Stimulated activated CD8-positive, alpha-beta memory T cell treated with anti-CD3 and anti-CD28 coated beads, Interleukin-7, amount 100 ng/mL, for 4 hours (primary cell): ENCODE data around the gene KIF21B.
A peak's percentile ranks its signal among the peaks of the same experiment; 100 is the strongest.
"Not testable (repeated sequence)": the region's sequence is repeated elsewhere in the genome, so short reads cannot be mapped to it uniquely, and the experiment has no call there.

ENCODE experiments used
- DNase-seq, 2 donors: peaks; one replicate each; pipeline ENCODE4 v3.0.0-alpha.2; 2020; ENCODE audit warnings: low read depth in 2 of 2

The KIF21B gene

DNA sequence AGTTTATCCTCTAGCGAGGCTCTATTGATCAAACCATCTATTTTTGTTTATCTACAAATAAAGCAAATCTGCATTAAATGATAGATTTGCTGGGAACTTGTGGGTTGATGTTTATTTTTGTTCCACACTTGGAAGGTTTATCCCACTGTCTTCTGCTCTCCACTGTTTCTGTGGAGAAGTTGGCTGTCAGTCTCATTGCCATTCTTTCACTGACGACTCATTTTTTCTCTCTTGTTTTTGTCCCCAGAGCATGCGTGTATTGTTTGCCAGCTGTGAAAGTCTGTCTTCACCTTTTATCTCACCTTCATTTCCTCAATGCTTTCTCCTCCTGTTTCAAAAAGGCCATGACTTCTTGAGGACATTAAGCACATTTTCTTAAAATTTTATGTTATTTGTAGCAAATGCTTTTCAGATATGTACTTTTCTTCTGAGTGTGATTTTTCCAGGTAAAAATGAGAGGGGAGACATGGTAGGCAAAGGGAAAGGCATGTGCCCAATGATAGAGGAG is 76.4 kb downstream of the KIF21B start:
- no peak for DNase-seq

DNA sequence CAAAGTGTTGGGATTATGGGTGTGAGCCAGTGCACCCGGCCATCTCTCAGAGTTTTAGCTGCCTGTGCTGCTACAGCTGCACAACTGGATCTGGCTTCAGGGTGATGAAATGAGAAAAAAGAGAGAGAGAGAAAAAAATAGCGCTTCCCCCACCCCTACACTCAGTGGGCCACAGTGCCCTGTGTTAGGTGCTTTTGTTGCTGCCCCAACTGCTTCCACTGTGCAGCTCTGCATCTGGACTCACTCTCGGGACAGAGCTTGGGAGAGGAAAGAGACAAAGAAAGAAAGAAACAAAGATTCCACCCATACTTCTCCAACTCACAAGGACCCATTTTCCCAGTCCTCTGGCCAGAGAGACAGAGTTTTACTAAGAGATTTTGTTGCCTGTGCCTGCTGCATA is 78.4 kb downstream of the KIF21B start:
- no peak for DNase-seq

DNA sequence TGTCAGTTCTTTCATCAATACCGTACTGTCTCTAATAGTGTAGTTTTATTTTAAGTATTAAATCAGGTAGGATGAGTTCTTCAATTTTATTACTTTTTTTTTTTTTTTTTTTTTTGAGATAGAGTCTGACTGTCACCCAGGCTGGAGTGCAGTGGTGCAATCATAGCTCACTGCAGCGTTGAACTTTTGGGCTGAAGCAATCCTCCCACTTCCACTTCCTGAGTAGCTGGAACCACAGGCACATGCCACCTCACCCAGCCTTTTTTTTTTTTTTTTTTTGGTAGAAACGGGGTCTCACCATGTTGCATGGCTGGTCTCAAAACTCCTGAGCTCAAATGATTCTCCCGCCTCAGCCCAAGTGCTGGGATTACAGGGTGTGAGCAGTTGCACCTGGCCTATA is 84.6 kb downstream of the KIF21B start:
- peak in 1 of 2 donors; percentile 21 for DNase-seq

DNA sequence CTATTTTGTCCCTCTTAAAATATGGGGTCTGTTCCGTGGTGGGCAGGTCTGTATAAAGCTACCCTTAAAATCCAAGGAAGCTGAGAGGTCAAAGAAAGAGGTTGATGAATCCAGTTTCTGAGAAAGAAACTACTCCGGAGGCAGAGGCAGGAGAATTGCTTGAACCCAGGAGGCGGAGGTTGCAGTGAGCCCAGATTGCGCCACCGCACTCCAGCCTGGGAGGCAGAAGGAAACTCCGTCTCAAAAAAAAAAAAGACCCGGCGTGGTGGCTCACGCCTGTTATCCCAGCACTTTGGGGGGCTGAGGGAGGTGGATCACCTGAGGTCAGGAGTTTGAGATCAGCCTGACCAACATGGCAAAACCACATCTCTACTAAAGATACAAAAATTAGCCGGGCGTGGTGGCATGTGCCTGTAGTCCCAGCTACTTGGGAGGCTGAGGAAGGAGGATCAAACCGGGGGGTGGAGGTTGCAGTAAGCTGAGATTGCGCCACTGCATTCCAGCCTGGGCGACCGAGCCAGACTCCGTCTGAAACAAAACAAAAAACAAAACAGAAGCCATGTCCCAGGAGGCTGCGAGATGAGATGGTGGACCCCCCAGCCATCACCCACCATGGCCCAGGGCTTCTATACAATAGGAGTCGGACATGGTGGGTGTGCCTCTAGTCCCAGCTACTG is 88.1 kb downstream of the KIF21B start:
- not testable (repeated sequence) for DNase-seq

DNA sequence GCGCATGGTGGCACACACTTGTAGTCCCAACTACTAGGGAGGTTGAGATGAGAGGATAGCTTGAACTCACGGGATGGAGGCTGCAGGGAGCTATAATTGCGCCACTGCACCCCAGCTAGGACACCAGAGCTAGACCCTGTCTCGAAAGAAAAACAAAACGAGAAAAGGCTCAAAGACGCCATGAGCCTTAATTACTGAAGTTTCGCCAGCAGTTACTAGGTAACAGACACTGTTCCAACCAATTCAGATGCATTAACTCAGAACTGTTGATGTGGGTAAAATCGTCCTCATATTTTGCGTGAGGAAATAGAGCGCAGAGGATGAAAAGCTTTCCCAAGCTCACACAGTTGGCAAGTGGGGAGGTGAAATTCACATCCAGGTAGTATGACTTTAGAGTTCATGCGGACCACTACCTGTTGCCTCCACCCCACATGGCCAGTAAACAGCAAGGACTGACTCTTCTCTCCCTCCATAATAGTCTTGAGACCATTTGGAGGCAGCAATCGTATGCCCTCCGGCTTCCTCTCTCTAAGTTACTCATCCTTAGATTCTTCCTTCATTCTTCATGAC is 88.8 kb downstream of the KIF21B start:
- DNase-seq: no peak

DNA sequence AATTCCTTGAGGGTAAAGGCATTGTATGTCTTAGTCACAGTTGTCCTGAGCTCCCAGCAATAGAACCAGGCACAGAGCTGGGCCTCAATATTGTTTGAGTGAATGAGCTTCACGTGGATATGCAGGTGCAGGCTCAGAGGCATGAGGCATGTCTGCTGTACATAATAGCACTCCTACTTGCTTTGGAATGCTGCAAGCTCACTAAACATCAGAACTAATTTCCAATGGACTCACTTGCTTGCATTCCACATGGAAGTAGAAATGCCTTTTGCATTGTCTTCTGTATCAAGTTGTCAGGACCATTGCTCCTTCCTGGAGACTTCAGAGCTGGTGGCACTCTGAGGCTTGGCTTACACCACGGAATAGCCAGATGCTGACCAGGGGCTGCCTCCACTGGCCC is 91.7 kb downstream of the KIF21B start:
- no peak for DNase-seq

DNA sequence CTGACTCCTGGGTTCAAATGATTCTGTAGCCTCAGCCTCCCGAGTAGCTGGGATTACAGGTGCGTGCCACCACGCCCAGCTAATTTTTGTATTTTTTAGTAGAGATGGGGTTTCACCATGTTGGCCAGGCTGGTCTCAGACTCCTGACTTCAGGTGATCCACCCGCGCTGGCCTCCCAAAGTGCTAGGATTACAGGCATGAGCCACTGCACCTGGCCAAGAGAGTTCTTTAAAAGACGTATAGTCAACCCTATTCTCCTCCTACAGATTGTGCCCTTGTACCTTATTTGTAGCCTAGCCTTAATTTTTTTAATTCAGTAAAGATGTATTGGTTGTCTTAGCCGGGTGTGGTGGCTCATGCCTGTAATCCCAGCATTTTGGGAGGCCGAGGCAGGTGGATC is 93.2 kb downstream of the KIF21B start:
- not testable (repeated sequence) for DNase-seq

DNA sequence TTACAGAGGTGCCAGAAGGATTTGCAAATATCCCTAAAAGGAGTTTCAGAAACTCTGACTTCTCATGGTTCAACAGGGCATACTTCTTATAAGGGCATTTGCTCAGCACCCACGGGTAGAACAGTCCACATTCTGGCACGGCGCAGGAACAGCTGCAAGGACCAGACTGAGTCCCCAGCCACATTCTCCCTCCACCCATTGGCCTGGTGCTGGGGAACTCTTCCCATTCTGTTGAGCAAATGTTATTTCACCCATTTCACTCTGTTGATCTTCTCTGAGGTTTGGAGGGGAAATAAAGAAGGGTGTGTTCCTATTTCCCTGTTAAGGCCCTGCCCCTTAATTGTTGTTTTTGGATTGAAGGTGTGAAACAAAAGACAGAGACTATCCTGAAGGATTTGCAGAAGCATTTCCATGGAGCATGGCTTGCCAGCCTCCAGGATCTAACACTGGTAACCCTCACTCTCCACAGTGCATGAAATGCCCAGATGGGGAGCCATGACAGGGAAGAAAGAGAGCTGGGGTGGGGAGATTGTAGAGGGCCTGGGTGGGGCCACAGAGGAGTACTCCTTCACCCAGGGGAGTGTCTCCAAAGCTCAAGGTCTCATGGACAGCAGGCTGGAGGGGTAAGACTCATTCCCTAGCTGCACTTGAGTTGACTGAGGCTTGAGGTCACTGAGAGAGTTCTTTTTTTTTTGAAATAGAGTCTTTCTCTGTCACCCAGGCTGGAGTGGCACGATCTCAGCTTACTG is 93.8 kb downstream of the KIF21B start:
- DNase-seq: no peak

DNA sequence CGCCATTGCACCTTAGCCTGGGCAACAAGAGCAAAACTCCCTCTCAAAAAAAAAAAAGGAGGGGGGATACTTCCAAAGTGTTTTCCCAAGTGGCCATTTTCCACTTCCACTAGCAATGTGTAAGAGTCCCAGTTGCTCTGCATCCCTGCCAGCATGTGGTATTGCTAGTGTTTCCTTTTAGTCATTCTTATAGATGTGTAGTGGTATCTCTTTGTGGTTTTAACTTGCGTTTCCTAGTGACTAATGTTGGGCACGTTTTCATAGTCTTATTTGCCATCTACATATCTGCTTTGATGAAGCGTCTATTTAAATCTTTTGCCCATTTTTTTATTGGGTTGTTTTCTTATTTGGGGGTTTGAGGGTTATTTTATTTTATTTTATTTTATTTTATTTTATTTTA is 97.7 kb downstream of the KIF21B start:
- DNase-seq: no peak

DNA sequence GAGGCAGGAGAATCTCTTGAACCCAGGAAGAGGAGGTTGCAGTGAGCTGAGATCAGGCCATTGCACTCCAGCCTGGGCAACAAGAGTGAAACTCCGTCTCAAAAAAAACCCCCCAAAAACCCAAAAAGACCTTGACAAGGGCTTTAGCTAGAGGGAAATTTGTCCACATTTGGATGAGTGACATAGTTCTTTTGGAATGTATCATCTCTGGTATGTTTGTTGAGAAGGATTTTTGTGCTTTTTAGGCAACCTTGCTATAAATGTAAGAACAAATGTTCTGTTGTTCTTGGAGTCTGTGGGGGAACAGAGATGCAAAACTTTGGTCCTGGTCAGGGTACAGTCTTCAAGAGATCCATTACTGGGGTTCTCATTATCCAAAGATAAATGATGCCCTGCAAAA is 99.9 kb downstream of the KIF21B start:
- no peak for DNase-seq

DNA sequence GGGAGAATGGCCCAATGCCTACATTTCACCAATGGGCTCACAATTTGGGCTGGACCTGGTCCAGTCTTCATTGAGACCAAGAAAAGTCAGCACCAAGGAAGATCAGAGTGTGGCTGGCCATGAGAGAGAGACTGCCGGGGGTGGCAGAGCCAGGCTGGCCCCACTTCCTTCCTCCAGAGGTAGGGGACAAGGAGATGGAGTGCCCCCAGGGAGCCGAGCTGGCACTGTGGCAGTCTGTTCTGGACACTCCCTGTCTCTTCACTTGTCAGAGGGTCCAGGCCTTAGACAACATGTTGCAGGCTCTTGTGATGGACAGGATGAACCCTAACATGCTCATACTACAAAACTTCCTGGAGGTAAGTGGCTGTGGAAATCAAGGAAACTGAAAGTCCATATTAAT is 101.1 kb downstream of the KIF21B start:
- DNase-seq: no peak

DNA sequence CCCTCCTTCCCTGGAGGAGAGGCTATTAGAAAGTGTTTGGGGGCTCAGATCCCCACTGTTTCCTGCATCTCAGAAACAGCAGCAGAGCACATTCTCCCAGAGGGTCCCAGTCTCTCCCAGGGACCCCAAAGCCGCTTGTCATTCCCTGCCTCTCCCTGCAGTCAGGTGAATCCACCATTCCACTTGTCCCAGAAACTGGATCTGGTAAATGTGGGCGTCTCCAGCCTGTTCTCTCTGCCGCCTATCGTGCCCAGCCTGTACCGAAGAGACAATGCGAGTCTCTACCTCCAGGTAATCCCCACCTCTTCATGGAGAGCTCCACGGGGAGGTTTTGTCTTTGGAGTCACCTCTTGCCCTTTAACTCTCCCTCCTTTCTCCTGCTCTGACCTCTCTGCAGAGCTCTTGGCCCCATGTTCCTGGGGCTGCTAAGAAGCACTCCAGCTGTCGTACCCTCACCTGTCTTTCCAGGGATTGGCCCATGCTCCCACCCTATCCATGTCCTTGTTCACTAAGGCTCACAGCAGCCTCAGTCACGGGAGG is 101.9 kb downstream of the KIF21B start:
- DNase-seq: no peak
